NCI-H2107 (cell line): ENCODE results near the gene REX1BD.

Experiments used
- DNase-seq: peaks from one replicate; lab custom pipeline; 2025; lab: John Stamatoyannopoulos, UW

Gene REX1BD

DNA sequence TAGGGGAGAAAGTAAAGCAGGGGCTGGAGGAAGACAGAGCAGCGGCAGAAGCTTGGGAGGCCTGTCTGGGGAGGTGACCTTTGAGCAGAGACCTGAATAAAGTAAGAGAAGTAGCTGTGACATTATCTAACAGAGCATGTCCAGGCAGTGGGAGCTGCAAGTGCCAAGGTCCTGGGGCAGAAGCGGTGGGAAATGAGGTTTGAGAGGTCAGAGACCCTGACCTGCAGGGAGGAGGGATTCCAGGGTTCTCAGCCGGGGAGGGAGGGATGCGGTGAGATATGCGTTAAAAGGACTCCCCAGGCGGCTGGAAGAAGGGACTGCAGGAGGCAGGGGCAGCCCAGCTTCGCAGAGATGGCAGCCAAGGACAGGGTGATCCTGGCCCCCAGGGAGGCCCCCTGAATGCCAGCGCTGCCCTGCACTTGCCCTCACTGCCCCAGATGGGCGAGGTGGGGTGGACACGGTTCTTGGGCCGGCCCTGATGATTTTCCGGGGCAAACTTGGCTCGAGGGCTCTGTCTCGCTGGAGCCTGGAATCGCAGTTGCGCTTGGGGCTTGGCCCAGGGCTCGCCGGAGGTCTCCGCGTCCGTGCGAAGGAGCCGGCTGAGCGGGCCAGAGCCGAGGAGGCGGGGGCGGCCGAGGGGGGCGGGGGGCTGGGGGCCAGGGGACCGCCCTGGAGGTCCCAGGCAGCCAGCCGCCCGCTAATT is 14.8 kb downstream of the REX1BD start:
- DNase-seq = no peak

DNA sequence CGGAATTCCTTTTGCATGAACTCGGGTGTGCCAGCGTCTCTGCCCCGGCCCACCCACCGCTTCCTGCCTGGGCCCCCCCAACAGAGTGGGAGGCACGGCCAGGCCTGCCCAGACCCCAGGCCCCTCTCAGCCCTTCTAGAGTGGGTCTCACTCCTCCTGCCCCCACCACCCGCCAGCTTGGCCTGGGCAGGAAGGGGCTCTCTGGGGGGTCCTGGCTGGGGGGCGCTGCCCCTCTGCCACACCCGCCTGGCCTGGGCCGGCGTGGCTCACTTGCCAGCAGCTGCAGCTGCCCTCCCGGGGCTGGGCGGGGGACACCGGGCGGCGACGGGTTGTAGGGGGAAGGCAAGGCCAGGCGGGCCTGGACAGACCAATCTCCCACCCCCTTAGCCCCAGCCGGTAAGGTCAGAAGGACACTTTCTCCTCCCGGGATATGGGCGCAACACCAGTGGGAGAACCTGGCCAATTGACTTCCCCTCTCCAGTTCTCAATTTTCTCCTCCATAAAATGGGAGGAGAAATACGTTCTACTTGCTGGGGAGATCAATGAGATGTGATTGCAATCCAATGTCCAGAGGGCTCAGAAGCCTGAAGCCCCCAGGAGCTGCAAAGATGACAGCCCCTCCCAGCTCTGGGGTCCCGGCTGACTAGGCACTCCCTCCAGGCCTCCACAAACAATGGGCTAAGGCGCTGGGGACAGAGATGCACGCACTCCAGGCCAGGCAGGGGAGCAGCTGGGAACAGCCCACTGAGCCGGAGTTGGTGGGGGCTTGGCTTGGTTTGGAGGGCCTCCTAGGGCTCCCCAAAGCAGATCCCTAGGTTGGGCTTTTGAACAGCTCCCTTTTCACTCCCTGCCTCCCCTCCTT is 15.6 kb downstream of the REX1BD start:
- DNase-seq = no peak

DNA sequence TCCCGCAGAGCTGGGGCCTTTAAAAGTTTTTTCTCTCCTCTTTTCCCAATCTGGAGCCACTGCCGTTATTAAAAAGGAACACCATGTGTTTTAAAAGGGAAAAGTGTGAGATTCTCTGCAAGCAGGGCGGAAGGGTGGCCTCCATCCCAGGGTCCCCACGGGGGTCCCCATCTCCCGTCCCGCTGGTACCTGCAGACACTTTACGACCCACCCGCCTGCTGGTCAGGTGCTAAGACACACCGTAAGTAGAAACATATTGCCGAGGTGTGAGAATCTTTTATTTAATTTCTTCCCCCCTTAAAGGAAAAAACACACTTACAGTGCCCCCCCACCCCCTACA is 16.2 kb downstream of the REX1BD start:
- no peak for DNase-seq

DNA sequence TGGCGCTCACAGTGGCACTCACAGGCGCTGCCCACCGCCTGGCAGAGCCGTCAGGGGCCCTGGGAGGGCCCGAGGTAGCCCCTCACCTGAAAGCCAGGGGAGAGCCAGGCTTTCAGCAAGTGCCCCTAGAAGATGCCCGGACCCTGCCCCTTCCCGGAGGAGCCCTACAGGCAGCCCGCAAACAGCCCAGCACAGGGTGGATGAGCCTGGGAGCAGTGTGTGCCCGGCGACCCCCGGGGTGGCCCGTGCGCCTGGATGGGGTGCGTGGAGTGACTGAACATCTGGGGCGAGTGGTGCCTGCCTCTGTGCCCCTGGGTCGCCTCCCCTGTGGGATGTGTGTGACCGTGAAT is 16.6 kb downstream of the REX1BD start:
- DNase-seq = no peak

DNA sequence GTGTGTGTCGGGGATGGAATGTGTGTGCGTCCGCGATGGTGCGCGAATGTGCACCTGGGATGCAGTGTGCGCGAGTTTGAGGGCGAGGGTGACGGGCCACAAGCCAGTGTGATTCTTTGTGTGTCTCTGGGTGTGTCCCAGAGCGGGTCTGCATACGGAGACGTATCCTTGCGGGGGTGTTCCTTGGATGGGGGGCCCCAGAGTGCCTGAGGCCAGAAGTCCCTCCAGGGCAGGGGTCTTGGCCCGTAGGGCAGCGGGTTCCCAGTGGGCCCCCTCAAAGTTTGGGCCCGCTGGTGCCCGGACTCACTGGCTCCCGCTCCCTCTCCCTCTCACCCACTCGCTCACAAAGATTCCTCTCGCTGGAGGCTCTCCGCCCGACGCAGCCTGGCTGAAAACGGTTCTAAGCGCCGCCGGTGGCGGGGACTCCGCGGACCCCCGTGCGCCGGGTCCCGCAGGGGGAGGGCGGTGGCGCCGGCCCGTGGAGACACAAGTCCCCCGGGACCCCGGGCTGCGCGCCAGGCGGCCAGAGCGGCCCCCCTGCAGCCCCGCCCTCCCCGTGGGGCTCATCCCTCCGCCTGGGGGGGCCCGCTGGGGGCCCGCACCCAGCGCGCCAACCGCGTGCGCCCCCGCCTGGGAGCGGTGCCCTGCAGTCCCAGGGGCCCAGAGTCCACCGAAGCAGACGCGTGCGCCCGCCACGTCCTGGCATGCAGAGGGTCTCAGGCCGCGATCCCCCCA is 17.1 kb downstream of the REX1BD start:
- DNase-seq = no peak

DNA sequence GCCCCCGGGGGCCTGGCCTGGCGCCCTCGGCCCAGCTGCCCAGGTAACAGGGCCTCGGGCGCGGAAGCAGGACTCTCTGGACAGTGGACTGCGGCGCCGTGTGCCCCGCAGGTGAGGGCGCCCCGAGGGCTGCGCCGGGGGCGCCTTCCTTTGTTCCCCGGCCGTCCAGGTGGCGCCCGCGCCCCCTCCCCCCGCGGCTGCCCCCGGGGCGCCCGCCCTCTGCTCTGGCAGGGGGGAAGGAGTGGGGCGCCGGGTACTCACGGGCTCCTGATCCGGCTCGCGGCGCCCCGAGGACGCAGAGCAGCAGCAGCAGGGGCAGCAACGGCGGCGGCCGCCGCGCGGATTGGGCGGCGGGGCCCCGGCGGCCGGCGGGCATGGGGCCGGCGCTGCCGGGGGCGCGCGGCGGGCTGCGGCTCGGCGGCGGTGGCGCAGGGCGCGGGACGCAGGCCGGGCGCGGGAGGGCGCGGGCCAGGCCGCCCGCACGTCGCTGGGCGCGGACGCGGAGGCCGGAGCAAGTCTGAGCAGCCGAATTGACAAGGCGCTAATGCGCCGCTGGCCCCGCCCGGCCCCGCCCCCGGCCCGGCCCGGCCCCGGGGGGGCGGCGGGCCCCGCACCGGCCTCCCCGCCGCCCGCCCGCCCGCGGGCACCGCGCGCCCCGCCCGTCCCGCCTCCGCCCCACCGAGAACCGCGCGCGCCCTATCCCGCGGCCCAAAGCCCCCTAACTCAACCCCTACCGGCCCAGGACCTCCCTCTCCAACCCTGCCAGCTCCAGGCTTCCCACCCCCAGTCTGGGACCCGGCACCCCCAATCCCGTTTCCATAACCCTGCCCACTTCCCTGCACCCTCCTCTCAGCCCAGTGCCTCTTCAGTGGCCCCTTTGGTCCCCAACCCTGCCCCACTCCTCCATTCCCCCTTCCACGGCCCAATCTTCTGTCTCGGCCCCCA is 18.0 kb downstream of the REX1BD start, which contains the start of gene CRLF1:
TSS of gene CRLF1 (minus strand) at position 519 of the 945 bp plus-strand sequence. CDS start at position 376, 143 bp downstream.
- DNase-seq = no peak

DNA sequence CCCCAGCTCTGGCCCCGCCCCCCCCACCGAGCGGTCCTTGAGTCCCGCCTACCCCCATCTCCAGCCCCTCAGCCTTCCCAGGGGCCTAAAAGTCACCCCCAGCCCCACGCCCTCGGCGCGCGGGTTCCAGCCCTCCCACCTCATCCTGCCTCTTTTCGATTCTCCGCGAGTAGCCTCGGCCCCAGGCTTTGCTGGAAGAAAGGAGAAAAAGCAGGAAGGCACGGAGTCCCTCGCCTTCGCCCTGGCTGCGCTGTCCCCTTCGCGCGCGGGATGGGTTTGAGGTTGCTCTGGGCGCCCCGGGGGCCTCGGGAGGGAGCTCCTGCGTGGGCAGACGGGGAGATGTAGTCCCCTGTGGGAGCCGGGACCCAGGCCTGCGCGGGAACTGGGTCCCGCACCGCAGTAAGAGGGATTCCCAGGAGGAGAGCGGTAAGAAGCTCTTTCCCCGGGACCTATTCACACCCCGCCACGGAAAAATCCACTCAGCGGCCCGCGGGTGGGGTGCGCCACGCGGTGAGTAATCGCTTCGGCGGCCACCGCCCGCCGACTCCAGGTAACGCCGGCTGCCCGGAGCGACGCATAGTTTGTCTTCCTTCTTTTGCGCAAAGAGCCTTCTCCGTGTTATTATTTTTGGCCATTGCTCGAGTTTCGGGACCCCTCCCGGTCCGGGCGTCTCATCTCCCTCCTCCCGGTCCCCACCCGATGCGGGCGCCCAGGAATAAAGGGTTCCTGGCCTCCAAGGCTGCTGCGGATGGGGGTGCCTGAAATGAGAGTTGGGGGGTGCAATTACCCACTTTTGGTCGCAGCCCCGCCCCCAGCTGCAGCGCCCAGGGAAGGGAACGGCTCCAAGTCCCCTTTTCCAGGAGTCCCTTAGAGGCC is 18.9 kb downstream of the REX1BD start:
- DNase-seq = no peak

DNA sequence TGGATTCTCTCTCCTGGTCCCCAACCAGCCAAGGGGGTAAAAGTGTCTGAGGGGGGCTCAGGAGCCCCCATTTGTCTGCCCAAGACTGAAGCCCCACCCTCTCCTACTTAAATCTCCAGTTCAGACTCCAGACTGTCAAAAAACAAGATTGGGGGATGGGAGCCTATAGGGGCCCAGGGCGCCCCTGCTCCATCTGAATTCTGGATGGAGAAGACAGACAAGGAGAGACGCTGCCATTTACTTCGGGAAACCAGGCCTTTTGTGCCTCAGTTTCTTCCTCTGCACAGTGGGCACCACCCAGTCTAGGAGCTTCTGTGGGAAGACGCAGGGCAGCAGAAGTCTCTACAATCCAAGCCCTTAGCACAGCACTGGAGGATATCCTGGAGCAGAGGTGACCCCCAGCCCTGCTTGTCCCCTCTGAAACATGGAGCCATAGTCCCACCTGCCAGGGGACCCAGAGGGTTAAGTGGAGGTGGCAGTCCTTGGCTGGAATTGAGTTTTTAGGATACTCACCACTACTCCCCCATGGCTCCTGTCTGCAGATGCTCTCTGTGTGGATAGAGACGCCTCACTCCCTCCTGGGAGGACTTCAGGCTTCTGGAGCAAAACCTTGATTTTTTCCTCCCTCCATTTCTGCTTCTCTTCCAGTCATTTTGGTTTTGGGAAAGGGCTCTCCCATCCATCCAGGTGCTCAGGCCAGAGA is 19.7 kb downstream of the REX1BD start:
- DNase-seq = no peak

DNA sequence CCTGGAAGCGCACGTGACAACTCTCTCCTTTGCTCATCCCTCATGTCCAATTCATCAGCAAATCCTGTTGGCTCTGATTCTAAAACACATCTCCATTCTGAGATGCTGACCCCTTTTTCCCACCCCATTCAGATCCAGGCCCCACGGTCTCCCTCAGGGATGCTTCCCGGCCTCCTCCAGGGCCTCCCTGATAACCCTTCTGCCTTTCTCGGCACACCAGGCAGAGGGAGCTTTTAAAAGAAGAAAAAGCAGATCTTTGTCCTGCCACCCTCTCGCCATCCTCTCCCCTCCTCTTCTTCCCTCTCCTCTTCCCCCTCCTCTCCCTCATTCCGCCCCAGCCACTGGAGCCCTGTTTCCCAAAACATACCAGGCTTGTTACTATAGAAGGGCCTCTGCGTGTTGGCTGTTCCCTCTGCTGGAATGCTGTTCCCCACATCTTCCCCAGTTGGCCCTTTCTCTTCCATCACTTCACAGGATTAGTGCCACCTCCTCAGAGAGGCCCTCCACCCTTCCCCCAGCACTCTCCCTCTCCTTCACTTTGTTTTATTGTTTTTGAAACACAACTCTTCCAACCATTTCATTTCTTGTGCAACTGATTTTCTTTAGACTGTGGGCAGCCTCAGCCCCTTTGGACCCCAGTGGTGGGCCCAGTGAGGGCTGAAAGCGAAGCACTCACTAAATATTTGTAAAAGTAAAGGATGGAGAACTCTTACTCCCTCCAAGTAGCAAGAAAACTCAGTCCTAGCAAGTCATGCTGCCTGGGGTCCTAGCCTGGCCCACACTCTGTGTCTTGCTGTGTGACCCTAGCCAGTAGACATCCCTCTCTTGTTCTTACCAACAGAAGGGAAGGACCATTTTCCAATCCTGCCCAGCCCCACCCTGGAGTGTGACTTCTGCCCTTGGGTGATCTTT is 20.5 kb downstream of the REX1BD start:
- DNase-seq = no peak

DNA sequence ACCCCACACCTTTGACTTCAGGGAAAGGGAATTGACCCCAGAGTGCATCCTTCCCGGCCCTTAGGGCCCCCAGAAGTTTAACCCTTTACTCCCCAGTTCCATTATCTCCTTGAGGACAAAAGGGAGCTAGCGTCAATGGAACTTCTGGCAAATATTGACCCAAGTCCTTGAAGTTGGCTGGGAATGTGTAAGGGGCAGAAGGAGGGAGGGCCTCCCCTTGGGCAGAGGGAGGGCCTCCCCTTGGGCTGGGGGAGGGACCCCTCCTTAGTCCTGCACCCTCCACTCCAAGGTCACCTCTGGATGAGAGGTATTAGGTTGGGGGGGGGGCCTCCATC is 21.1 kb downstream of the REX1BD start:
- DNase-seq = no peak

DNA sequence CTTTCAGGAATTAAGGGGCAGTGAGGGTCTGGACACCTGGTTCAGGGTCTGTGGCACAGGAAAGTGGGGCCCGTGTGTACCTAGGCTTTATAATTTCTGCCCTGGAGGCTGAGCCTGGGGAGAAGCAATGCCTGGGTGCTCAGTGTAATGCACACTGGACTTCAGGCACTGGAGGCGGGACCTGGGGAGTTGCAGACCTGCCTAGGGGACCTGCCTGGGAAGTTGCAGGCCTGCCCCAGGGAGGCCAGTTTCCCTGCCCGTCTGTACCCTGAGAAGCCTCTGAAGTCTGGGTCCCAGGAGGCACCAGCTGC is 21.6 kb downstream of the REX1BD start:
- DNase-seq = no peak

DNA sequence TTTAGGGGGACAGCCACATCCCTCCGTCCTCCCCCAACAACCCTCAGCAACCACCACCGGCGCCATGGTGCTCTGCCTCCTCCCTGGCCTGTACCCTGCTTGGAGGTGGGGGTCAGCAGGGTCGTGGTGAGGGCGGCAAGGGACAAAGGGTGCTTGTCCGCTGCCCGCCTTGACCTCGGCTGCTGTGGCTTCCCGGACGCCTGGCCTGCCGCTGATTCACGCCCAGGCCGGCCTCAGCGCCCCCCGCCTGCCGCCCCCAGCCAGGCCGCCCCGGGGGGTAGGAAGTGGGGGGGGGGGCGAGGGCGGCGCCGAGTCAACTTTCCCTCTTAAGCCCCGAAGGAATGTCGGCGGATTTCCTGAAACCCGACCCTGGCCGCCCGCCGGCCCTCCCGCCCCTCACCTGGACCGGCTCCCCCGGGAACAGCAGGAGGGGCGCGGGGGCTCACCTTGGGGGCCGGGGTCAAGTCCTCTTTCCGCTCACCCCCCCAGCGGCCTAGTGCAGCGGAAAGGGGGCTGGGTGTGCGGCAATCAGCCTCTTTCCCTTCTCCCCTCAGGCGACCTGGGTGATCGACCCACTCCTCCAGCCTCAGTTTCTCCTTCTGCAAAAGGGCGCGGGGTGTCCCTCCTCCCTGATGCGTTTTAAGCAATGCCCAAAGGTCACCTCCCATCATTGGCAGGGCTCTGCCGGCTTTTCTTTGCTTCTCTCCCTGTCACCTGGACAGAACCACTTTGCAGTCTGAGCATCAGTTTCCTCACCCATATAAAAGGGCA is 22.1 kb downstream of the REX1BD start:
- no peak for DNase-seq

DNA sequence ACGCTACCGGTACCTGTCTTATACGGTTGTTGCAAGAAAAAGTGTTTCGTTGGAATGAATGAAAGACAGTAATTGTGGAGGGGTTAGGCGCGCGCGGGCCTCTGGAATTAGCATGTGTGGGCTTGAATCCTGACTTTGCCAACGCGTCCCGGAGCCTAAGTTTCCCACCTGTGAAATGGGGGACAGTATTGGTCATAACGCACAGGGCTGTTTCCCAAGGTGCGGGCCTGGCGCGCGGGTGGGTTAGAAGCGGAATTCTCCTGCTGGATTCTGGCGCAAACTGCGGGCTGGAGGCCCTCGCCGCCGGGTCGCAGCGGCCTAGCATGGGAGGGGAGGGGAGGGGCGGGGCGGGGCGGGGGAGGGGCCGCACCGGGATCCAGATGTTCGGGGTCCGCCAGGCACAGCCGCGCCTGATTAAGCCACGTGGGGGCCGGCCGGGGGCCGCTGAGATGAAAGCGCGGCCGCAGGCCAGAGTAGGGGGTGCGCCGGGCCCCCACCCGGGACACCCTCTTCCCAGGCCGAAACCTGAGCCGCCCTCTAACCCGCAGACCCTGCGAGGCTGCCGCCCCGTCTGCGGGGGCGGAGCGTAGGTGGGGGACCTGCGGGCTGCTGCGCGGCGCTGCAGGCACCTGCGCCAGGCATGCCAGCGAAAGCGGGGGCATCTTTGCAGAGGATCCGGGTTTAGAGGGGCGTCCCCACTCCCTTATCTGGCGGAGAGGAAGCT is 22.9 kb downstream of the REX1BD start:
- no peak for DNase-seq

DNA sequence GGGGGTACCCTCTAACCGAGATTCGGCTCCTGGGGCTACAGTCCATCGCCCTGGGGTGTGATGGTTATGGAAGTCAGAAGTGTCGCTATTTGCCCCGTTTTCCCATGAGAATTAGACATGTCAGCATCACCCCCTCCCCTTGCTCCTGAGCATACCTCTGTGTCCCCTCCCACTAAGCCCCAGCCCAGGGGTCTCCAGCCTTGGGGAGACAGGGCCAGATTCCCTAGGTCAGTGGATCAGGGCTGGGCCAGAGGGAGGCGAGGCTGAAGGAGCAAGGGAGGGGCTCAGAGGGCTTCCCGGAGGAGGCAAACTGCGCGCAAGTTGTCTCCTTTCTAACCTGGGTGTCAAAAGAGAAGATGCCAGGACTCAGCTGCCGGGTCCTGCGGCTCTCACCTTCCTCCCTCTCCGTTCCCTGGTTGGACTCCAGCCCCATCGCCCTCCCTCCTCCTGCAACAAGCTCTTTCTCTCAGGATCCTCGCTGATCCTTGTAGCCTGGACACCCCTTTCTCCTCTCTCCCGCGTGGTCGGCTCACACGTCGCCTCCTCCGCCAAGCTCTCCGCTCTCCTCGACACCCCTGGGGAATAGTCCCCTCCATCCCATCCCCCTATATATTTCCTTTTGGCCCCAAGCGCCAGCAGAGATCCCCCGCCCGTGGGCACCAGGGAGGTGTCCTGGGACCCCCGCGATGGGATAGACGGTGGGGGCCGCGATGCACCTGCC is 23.6 kb downstream of the REX1BD start:
- no peak for DNase-seq

DNA sequence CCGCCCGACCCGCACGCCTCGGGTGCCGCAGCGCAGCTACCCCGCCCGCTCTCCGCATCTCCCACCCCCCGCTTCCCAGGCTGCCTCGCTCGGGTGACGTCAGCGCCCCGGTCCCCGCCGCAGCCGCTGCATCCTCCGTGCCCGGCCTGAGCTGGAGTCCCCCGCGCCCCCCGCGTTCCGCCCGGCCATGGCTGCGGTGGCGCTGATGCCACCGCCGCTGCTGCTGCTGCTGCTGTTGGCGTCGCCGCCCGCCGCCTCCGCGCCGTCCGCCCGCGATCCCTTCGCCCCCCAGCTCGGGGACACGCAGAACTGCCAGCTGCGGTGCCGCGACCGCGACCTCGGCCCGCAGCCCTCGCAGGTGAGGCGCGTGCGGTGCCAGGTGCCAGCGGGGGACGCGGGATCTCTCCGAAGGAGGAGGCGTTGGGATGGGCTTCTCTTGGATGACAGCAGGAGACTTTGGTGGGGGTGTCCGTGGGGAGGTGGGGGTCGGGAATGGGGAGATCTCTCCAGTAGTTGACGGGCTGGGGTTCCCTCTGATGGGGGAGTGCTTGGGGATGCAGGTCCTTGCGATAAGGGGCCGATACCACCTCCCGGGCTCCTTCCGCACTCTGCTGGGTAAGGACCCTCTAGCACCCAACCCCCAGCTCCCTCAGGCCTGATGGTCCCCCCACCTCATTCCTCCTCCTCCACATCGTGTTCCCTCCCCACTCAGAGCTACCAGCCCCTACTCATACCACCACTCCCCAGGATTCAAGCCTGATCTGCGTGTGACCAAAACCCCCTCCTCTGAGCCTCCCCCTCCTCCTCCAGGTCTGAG is 24.4 kb downstream of the REX1BD start, which contains the start of gene TMEM59L:
TSS of gene TMEM59L (plus strand) at position 99 of the 817 bp plus-strand sequence. CDS start at position 188, 89 bp downstream.
- DNase-seq = no peak

DNA sequence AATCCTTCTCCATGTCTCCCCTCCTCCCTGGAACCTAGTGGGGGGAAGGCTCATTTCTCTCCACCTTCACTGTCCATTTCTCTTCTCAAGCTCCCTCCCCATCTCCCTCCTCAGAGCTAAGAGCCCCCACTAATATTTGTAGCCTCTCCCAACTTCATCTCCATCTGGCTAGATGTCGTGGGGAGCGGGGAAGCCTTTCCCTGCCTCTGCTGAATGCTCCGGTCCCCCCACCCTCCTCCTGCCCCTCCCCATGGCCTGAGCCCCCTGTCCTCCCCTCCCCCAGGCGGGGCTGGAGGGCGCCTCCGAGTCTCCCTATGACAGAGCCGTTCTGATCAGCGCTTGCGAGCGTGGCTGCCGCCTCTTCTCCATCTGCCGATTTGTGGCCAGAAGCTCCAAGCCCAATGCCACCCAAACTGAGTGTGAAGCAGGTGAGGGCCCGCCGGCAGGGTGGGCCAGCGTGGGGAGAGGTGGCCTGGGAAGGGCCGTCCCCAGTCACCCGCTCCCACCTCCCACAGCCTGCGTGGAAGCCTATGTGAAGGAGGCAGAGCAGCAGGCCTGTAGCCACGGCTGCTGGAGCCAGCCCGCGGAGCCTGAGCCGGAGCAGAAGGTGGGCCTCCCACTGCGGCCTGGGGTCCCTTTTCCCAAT is 25.1 kb downstream of the REX1BD start:
- no peak for DNase-seq
